Bone marrow (tissue), 2 donors: ENCODE data around the gene TMEM132D.

Experiments used
- DNase-seq, 2 donors: peaks; one replicate each; lab custom pipeline; 2025; lab: John Stamatoyannopoulos, UW

Gene TMEM132D

DNA sequence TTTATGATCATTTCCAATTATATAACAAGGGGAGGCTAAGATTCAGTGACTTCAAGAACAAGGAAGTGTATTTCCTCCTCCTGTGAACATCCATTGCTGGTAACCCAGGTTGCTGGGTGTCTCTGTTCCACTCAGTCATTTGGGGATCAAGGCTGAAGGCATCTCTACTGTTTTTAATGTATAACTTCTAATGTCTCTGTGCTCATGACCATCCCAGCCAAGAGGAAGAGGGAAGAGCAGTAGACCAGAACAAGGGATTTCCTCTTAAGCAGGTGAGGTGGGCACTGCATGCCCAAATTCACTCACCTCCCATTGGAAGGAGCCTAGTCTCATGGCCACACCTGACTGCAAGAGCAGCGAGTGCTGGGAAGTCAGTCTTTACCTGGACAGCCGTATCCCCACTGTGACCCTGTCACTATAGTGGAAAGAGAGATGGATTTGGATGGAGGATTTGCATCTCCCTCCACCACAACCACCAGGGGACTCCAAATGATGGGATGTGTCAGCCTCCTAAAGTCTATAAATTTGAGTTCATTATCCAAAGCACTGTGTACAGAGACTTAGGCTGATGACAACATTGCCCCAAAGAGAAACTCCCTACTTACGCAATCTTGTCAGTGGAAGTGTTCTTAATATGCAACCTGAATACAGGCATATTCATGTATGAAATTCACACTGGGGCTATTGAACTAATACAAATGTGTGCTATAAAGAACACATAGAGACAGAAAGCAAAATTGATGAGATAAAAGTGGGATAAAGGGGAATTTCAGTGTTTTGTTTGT, 368.7 kb downstream of the TMEM132D start:
- DNase-seq: no peak

DNA sequence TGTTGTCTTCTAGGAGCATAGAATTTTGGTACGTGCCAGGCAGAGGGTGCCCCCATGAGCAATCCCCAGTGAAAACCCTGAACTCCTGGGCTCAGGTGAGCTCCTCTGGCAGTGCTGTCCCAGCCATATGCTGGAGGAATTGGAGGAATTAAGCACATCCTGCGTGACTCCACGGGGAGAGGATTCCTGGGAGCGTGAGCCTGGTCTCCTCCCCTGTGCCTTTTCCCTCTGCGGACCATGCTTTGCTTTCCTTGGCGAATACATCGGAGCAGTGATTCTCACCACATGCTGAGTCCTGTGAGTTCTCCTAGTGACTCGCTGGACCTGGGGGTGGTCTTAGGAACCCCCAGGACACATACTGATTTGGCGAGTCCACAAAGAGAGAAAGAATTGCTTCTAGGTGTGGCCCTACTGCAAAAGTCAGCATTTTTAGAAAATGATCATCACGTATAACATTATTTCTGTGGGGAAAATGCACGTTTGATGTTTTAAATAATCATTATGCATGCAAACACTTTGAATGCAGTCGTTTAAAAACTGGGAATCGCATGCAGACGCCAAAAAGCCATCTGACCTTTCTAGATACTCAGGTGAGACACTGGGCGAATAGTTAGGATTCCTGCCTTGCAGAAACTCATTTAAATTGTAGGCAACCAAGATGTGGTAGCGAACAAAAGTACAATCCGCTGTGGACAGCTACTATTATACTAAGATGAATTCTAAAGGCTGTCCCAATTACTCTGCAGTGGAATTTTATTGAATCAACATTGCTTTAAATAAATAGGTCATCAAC, 370.9 kb downstream of the TMEM132D start:
- DNase-seq: no peak

DNA sequence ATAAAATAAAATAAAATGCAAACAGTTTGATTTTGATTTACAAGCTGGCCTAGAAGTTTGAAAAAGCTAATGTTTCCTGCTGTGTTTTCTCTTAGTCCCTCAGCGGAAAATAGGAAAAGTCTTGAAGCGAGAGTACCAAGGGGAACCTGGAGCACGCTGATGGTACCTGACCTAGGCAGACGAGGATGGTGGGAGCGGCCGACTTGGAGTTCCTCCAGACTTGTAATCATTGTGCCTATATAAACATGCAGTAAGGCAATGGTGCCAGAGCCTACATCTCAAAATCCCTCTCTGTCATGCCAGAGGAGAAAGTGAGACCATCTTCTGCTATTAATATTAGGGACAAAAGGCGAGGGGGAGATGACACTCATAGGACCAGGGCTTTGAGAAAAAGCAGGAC, 371.7 kb downstream of the TMEM132D start:
- DNase-seq: no peak

DNA sequence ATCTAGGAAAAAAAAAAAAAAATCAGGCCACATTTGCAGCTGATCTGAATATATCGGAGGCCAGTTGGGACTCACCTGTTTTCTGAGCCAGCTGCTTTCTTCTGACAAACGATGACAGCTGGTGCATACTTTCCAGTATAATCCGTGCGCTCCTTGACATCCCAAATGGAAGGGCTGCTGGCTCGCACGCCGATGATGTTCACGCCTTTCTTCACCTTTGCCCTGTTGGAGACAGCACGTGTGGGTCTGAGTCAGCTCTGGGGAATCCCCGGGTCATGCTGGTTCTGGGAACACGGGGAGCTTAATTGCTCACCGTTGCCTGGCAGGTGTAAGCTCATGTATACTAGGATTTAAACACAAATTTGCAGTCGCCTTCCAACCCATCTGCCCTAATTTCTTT, 372.8 kb downstream of the TMEM132D start:
- DNase-seq: no peak

DNA sequence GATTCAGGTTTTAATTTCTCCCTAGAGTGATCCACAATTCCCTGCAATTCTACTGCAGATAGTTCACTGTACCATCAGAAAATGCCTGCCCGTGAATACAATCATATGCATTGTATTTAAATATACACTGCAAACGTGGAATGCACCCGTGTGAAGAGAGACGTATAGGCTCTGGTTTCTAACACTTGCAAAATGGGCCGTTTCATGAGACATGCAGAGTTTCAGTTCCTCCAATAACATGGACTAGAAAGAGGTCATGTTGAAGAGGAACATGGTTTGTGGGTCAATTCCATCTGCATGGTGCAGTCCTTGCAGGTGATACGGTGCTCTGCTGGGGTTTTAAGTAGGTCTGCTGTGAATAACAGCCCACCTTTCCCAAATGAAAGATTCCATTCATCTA, 373.3 kb downstream of the TMEM132D start:
- DNase-seq: no peak

DNA sequence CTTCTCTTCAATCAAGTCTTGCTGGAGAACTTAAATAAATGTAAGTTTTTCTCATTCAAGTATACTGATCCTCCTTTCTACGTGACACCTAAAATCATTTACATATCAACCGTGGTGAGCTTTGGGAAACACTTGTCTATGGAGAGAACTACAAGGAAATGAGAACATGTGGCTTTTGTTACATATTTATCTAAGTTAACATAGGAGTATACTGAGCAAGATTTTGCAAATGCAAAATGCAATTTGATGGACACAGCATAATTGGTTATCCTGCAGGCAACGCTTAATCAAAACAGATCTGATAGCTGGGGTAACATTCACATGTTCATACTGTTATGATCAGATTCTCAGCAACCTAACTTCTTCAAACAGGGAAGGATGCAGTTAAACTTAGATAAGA, 376.3 kb downstream of the TMEM132D start:
- DNase-seq: no peak

DNA sequence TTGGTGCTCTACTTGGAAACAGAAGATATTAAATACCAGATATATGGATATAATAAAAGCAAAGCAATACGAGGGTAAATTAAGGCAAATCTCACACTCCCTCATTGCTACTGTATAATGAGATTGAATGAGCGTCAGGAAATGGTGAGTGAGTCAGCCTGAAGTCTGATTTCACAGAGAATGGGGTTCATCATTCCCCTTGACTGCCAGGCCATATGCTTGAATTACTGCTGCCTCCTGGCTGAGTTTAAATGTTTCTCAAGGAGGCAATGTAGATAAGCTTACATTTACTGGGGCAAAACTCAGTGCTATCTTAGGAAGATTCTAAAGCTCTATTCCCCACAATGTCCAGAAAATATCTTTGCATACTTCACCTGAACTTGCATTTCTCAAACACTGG, 380.2 kb downstream of the TMEM132D start:
- DNase-seq: no peak

DNA sequence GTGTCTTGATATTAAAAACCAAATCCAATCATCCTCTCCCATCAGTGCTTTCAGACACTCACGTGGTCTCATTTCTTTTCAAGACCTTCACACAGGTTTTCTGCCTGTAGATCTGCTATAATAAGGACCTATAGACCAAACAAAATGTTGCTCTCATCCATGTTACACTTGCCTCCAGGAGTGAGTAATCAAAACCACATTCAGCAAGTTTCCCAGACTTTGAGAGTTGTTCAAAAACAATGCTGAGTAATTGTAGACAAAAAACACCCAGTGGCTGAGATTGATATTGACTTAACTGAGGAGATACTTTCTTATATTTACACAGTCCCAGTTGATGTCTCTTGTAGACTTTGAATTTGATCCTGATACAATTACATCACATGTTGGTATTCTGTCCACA, 383.1 kb downstream of the TMEM132D start:
- no peak for DNase-seq

DNA sequence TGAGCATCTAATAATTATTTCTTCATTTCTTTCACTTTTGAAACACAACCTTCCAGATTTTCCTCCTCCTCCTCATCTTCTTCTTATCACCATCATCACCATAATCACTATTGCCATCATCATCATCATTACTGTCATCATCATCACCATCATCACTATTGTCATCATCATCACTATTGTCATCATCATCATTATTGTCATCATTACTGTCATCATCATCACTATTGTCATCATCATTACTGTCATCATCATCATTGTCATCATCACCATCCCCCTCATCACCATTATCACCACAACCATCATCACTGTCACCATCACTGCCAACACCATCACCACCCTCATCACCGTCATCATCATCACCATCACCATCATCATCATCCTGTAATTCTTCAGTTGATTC, 400.0 kb downstream of the TMEM132D start:
- no peak for DNase-seq

DNA sequence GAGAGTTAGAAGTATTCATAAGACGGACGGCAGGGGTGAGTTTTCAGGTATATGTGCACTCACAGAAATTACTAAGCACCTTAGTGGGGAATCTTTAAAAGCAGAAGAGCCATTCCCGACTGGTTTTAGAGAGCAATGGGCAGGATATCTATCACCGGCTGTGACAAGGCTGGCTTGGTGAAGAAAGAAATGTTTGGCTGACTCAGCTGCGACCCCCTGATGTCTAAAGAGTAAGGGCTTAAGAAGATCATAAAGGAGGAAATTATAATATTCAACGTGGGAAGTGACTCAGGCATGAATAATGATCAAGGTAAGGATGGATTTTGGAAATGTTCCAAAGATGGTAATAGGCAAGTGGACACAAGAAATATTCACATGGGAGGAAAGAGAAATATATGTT, 407.6 kb downstream of the TMEM132D start:
- no peak for DNase-seq

DNA sequence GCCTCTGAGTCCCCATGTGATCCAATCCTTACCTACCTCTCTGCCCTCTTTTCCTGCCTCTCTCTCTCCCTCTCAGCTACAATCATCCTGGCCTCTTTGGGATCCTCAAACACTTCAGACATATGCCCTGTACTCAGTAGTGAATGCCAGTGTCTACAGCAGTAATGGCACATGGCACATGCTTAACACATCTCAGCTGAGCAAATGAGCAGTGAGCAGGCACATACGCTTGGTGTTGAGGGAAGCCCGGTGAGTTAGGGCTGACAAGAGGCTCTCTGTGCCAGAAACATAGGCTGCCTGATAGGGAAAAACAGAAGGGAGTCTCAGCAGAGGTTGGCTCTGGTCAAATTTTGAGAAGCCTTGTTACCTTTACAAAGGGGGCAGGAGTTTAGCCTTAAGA, 409.1 kb downstream of the TMEM132D start:
- no peak for DNase-seq

DNA sequence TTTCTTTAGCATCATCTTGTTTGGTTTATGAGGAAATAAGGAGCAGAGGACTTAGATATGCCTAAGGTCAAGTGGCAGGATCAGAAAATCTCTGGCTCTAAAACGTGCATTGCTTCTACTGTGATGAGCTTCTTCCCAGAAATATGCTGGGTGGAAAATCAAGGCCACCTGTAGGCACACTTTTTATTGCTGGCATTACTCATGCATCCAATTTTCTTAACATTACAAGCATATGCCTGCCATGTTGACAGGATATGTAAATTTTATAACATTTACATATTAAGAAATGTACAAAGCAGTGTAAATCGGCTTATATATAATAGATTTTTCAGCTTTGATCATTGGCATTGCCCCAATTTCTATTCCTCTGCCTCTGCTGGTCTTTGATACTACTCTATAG, 409.6 kb downstream of the TMEM132D start:
- DNase-seq: no peak

DNA sequence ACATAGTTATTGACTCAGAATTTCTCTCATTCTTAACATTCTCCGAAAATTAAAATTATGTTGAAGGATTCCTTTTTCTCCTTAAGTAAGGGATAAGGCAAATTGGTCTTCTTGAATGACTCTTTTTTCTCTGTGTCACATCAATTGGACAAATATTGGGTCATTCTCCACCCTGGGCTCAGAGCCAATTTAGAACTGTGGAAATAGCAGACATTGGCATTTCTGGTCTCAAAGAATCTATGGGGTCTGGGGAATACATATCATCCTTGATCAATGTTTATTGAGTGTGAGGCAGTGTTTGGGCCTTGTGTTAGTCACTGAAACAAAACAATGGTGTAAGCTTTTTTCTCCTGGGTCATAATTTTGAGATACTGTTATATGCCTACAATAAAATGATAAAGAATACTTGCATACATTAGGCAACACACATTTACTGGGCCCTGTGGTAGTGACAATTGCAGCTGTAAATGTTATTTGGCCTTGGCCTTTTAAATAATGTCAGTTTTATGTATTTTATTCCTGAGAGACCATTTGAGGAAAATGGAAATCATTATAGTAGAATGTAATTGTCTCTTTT, 414.6 kb downstream of the TMEM132D start:
- no peak for DNase-seq

DNA sequence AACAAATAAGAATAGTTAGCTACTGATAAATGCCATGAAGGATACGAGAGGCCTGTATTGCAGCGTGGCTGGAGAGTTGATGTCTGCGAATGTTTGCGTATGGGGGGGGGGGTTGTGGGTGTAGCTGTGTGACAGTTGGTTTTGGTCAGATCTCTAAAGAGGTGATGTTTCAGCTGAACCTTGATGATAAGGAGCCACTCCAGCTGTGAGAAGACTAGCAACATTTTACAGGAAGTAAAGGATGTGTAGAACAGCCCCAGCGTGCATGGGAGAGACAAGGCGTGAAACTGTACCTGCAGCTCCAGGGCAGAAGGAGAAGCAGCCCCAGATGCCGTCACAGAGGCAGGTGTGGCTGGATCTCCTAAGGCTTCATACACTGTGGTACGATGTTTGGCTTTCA, 416.9 kb downstream of the TMEM132D start:
- DNase-seq: no peak

DNA sequence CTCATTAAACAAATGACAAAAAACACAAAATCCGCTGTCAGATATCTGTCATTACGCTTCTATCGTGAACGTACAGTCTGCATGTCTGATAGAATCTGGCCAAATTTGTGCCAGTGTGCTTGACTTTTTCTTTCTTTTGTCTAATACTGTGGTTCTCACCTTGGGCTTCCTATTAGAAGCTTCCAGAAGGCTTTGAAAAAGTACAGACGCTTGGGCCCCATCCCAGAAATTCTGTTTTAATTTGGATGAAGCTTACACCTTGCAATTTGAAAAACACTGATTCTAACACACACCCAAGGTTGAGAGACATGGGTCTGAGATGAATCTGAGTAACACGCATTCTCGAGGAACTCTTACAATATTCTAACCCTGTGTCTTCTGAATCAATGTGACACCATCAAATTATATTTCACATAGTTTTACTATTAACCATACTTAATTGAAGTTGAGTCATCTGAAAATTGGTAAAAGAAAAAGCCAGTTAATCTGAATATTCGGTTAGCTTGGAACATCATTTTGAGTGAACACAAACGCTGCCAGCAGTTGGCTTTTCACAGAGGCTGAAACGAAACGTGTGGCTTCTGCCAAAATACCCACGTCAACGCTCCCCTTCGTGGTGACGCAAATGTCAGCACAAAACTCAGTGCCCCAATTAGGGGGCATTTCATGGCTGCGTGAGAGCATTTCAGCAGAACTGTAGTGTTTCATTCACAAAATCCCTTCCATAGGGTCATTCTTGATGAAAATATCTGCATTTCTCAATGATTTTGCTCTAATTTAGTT, 420.5 kb downstream of the TMEM132D start:
- DNase-seq: no peak

DNA sequence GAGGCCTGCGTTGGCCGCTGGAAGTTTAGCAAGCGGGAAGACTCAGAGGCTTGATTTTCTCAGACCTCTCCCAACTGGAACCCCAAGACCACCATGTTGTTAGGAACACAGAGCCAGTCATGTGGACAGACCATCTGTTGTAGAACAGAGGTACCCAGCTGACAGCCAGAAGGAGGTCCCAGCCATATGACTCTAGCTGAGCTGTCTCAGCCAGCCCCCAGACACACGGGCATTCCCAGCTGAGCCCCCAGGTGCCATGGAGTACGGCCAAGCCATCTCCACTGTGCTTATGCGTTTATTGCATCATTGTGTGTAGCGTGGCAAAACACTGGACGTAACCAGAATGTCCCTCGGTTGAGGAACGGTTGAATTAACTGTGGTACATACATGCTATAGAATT, 421.9 kb downstream of the TMEM132D start:
- no peak for DNase-seq

DNA sequence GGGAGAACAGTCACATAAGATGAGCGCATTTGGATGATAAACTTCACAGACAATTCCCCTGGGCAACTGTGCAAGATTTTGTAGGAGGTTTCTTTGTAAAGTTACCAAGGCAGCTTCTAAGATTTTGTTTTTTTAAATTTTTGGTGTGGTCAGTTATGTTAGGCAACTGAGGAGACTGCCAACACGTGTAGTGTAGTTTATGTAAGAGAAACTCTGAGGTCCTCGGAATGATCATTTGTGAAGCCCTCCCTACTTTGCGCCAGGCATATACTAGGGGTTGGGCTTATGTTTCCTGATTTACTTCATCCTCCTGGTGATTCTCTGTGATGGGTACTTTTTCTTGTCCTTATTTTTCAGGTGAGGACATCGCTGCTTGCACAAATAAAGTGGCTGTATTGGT, 433.6 kb downstream of the TMEM132D start:
- no peak for DNase-seq

DNA sequence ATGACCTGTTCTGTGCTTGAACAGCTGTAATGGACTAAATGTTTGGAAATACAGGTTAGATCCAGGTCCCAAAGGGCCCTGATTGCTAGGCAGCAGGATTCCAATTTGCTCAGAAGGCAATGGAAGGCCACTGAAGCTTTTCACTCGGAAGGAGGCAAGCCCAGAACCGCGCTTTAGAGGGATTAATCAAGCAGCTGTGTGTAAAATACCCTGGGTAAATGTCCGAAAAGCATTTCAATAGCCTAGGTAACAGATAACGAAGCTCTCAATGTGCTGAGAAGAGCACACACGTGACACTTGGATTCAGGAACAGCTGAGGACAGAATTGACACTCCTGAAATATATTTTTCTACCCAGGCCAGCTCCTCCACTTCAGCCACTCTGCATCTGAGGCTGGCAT, 436.1 kb downstream of the TMEM132D start:
- no peak for DNase-seq

DNA sequence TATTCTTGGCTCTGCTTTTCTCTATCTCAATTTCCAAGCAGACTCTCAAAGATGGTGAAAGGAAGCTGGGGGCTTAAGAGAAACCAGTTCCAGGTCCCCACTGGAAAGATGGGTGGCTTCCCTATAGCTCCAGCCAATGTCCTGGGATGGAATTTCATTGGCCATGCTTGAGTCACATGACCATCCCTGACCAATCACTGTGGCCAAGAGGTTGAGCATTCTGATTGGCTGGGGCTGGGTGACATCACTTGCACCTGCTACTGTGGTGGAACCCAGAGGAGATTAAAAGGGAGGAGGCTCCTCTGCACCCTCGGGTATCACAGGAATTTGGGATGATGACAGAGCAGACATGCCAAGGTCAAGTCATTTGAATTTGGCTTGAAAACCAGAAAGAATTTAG, 436.5 kb downstream of the TMEM132D start:
- DNase-seq: no peak

DNA sequence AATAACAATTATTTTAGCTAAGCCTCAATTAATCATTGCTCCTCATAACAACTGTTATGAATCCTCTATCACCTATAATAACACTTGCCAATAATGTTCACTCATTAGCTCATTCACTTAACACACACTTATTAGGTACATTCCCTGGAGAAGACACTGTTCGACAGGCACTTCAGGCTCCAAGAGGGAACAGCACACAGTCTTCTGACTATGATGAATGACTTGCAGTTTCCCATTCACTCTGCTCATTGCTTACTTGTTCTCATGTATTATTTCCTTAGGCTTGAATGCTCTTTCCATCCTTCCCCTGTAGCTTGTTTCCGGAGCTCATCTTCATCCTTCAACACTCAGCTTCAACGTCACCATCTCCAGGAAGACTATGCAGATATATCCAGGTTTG, 437.3 kb downstream of the TMEM132D start:
- no peak for DNase-seq

DNA sequence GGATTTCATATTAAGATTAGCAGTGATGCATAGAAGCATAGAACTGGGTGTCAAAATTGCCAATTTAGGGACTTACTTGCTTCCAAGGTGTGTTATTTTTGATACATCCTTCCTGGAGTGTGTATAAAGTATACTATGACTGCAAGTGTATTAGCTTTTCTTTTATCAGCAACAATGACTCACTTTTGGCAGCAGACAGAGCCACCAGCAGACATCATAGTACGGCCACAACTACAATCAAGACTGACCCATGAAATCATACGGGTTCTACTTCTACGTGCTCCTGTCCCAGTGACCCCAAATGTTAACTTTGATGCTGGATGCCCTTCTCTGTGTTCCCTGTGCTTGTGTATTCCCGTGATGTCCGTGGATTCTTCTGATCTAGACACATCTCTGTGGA, 443.9 kb downstream of the TMEM132D start:
- no peak for DNase-seq

DNA sequence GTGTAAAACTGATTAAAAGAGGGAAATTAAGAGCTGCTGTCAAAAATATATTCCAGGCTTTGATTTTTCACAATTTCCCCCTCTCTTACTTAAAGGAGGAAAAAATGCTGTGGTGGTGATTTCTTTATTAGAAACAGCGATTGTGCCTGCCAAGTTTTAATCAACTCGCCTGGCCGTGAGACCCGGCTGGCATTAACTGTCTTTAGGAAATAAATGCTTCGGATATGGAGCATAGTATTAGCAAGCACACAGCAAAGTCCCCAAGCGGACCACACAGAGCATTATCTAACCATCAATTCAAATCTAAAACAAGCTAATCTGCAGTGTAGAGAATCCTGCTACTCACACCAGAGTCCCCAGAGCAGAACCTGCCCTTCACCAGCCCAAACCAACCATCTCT, 457.1 kb downstream of the TMEM132D start:
- no peak for DNase-seq

DNA sequence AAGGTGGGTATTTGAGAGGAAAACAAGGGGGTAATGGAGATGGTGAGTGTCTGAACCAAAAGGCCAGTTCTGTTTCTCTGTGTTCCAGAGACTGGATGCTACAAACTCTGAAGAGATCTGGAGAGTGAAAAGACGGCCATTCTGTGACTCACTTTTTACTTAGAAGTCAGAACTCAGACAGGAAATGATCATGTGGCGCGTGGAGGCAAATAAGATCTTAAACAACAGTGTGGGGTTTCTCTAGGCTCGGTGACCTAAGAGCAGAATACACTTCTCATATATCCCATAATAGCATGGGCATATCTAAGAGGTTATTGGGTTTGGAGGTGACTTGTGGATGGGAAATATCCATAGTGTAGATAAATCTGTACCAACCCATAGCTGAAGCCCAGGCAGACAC, 463.5 kb downstream of the TMEM132D start:
- no peak for DNase-seq
